Endodermal cell (in vitro differentiated cells): ENCODE measurements around the gene MRPS30. TPM values are rescaled to one million over a fixed set of nuclear protein-coding genes. Genes with fewer than 3 reads are reported as not detected.

Experiments
- DNase-seq: peaks from one replicate; pipeline ENCODE4 v3.0.0-alpha.2; 2017
- H3K27ac ChIP-seq: 2 replicates; pipeline ENCODE4 v1.5.1; 2013; ENCODE audit warnings: mild to moderate bottlenecking, low read depth, low read length, moderate library complexity
- H3K27me3 ChIP-seq: 2 replicates; pipeline ENCODE4 v1.6.1; 2013; ENCODE audit warnings: mild to moderate bottlenecking, low read length, moderate library complexity; ENCODE audit not compliant: insufficient read depth, control insufficient read depth, poor library complexity, severe bottlenecking
- H3K36me3 ChIP-seq: 2 replicates; pipeline ENCODE4 v1.7.0; 2013; ENCODE audit warnings: mild to moderate bottlenecking, low read length, moderate library complexity; ENCODE audit not compliant: control insufficient read depth, insufficient read depth
- H3K4me1 ChIP-seq: one replicate; pipeline ENCODE4 v1.7.0; 2013; ENCODE audit warnings: low read length; ENCODE audit not compliant: control insufficient read depth, insufficient read depth
- H3K4me3 ChIP-seq: 2 replicates; pipeline ENCODE4 v1.5.1; 2013; ENCODE audit warnings: mild to moderate bottlenecking, low read length, moderate library complexity
- H3K9ac ChIP-seq: 2 replicates; pipeline ENCODE4 v1.6.1; 2013; ENCODE audit warnings: mild to moderate bottlenecking, low read length, moderate library complexity; ENCODE audit not compliant: poor library complexity, severe bottlenecking; ENCODE audit errors: extremely low read depth
- H3K9me3 ChIP-seq: 2 replicates; pipeline ENCODE4 v1.6.1; 2013; ENCODE audit warnings: mild to moderate bottlenecking, low read length, moderate library complexity; ENCODE audit not compliant: control insufficient read depth
- H3K27ac Mint-ChIP-seq: 2 replicates; pipeline ENCODE4 v1.8.0; 2020; ENCODE audit warnings: mixed read lengths
- H3K27me3 Mint-ChIP-seq: 2 replicates; pipeline ENCODE4 v1.8.0; 2021; ENCODE audit warnings: mild to moderate bottlenecking, mixed read lengths; ENCODE audit not compliant: insufficient read depth
- H3K36me3 Mint-ChIP-seq: 2 replicates; pipeline ENCODE4 v1.8.0; 2020; ENCODE audit warnings: low read depth, mixed read lengths
- H3K4me1 Mint-ChIP-seq: 2 replicates; pipeline ENCODE4 v1.8.0; 2020; ENCODE audit warnings: mixed read lengths
- H3K4me3 Mint-ChIP-seq: 2 replicates; pipeline ENCODE4 v1.8.0; 2020; ENCODE audit warnings: mild to moderate bottlenecking, moderate library complexity, mixed read lengths
- H3K9me3 Mint-ChIP-seq: 2 replicates; pipeline ENCODE4 v1.8.0; 2020; ENCODE audit warnings: mild to moderate bottlenecking, mixed read lengths
- CTCF ChIP-seq: fragments of 200-600 bp; sonication (generic); conservative IDR thresholded peaks from 2 replicates; pipeline ENCODE4 v1.5.0; 2021; ENCODE audit warnings: antibody characterized with exemption, mild to moderate bottlenecking
- WGBS, 2 experiments: methylation state at CpG; one replicate each; pipeline versions ENCODE4 v1.1.5 to v1.1.7; 2013; ENCODE audit warnings: missing lambda C conversion rate in 2 of 2, mixed read lengths in 1 of 2; ENCODE audit not compliant: insufficient coverage in 1 of 2, insufficient read length in 1 of 2; 5-methylcytosine and 5-hydroxymethylcytosine counted together
- total RNA-seq, 2 donors: library from RNA; stranded (reverse); fragmentation: NEBNext Ultra II Directional in 1 of 2; extraction: Animal tissue kit (Norgen Biotek cat#: 25700) in 1 of 2; gene quantifications; 2 replicates in 1 of 2; 3 replicates in 1 of 2; pipeline ENCODE4 v1.2.1, GENCODE V29; 2021

Gene MRPS30
- total RNA-seq, 2 donors from 2014 or later: 47.1 to 54.2 TPM

GRCh38 chr5:44862808-44863207, 54.1 kb downstream of the MRPS30 start:
- Histone ChIP-seq H3K4me1 (no peaks in the 10 kb centered on the region), H3K36me3 (no peaks in the 10 kb centered on the region), H3K27ac (no peak overlapping the region), H3K27me3 (no peaks in the 10 kb centered on the region), H3K4me3 (no peak overlapping the region), H3K9ac (no peak overlapping the region), H3K9me3 (no peaks in the 10 kb centered on the region)
- Mint-ChIP-seq H3K27ac (no peak overlapping the region), H3K27me3 (no peaks in the 10 kb centered on the region), H3K4me3 (no peak overlapping the region), H3K36me3 (no peaks in the 10 kb centered on the region), H3K9me3 (no peaks in the 10 kb centered on the region), H3K4me1 (peaks cover 1% of the 10 kb centered on the region)
- peak; percentile 66 for TF ChIP-seq CTCF
- 63 to 71% methylated on average over 1 of the region's 1 CpG for WGBS, 2 experiments
- no peak for DNase-seq
